Activated naive CD8-positive, alpha-beta T cell treated with anti-CD3 and anti-CD28 coated beads, Interleukin-2, amount 50 U/mL, for 16 hours (primary cell): ENCODE data around the gene COMMD4.
"Not testable (repeated sequence)": the region's sequence is repeated elsewhere in the genome, so short reads cannot be mapped to it uniquely, and the experiment has no call there.

Experiments used
- DNase-seq: peaks from one replicate; pipeline ENCODE4 v3.0.0-alpha.2; 2020; ENCODE audit warnings: low read depth, low spot score

COMMD4 gene

DNA sequence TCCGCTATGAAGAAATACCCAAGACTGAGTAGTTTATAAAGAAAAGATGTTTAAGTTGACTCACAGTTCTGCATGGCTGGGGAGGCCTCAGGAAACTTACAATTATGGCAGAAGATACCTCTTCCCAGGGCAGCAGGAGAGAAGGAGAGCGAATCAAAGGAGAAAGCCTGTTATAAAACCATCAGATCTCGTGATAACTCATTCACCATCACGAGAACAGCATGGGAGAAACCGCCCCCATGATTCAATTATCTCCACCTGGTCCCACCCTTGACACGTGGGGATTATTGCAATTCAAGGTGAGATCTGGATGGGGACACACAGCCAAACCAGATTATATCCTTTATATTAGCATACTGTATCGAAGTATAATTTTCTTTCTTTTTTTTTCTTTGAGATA, 3.8 kb upstream of the COMMD4 start:
- DNase-seq, result not testable (repeated sequence)

DNA sequence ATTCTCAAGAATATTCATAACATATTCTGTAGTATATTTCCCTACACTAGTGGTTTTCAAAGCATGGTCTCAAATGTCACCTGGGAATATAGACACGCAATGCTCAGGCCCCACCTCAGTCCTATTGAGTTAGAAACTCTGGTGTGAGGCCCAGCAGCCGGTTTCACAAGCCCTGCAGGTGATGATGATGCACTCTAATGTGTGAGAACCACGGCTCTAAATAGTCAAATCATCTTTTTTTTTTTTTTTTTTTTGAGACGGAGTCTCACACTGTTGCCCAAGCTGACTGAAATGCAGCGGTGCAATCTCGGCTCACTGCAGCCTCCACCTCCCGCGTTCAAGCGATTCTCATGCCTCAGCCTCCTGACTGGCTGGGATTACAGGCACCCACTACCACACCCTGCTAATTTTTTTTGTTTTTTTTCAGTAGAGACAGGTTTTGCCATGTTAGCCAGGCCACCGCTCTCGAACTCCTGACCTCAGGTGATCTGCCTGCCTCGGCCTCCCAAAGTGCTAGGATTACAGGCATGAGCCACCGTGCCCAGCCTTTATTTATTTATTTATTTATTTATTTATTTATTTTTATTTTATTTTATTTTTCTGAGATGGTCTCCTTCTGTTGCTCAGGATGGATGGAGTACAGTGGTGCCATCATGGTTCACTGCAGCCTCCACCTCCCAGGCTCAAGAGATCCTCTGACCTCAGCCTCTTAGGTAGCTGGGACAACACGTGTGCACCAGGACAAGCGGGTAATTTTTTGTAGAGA, 2.0 kb upstream of the COMMD4 start:
- not testable (repeated sequence) for DNase-seq

DNA sequence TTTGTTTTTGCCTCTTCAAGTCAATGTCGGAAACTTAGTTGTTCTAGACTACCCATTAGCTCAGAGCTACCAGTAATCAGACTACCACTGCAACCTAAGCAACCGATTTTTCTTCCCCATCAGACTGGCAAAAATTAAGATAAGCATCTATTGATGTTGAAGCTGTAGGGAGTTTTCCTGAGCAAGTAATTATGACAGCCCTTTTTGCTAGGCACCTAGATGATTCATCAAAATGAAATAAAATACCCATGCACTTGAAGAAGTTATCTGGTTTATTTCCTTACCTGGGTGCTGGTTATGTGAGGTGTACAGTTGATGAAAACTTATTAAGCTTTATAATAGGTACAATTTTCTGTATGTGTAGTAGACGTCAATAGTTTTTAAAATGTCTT, 554 bp upstream of the COMMD4 start:
- no peak for DNase-seq

DNA sequence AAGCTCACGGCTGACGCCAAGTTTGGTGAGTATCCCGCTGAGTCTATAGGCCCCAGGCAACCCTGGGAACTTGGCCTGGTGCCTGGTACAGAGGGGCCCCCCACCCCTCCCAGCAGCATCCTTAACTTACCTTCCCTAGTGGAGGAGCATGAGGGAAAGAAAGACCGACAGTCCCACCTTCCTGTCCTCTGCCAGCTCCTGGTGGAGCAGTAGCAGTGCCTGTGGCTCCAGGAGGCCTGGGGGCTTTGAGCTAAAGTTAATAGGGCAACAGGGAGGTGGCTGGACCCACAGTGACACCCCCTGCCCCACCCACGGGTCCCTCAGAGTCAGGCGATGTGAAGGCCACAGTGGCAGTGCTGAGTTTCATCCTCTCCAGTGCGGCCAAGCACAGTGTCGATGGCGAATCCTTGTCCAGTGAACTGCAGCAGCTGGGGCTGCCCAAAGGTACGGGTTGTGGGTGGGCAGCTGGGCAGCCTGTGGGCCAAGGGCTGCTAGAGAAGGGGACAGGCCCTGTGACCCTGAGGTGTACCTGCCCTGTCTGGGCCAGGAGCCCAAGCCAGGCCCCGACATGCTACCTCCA, 2.9 kb downstream of the COMMD4 start:
- no peak for DNase-seq

DNA sequence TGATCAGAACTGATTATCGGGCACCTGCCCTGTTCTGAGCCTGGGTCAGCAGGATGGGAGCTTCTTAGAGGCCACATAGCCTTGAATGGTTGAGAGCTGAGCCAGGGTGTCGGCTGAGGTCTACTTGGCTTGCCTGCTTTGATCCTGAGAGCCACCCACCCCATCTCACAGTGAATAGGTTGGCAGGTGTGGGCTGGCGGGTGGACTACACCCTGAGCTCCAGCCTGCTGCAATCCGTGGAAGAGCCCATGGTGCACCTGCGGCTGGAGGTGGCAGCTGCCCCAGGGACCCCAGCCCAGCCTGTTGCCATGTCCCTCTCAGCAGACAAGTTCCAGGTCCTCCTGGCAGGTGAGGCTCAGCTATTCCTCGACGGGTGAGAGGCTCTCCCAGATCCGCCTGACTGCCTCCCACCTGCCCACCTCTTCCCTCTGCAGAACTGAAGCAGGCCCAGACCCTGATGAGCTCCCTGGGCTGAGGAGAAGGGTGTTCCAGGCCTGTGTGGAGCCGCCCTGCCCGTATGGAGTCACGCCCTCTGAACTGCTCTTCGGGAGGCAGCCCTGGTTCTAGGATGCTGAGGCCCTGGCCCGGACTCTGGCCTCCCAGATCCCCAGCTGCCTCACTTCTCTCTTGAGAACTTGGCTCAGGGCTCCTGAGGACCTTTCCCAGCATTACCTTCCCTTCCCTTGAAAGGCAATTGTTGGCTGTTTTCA, 3.8 kb downstream of the COMMD4 start:
- DNase-seq, result no peak

DNA sequence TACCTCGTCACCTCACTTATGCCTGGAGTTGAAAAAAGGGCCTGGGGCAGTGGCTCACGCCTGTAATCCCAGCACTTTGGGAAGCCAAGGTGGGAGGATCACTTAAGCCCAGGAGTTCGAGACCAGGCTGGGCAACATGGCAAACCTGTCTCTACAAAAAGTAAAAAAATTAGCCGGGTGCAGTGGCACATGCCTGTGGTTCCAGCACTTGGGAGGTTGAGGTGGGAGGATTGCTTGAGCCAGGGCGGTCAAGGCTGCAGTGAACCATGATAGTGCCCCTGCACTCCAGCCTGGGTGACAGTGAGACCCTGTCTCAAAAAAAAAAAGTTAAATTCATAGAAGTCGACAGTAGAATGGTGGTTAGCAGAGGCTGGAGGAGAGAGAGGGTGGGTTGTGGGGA, 6.4 kb downstream of the COMMD4 start:
- DNase-seq, result no peak

DNA sequence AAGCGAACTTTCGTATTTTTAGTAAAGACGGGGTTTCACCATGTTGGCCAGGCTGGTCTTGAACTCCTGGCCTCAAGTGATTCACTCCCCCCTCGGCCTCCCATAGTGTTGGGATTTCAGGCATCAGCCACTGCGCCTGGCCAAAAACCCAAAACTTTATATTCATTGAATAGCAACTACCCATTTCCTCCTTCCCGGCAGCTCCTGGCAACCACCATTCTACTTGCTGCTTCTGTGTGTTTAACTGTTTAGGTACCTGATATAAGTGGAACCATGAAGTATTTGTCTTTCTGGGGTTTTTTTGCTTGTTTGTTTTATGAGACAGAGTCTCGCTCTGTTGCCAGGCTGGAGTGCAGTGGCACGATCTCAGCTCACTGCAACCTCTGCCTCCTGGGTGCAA, 8.1 kb downstream of the COMMD4 start:
- not testable (repeated sequence) for DNase-seq

DNA sequence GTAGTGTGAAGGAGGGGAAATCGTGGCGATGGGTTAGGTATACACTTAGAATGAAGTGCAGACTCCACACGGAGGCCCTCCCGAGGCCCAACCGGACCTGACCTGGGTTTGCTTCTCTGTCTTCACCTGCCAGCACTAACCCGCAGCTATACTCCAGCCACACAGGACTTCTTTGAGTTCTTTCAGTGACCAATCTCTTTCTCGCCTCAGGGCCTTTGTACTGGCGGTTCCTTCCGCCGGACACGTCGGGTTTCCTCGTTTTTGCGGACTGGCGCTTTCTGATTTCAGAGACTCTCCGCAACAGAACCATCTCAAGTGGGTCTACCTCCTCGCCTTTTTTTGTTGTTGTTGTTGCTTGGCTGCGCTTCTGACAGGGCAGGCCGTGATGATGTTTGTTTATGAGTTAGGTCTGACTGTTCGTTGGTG, 10.9 kb downstream of the COMMD4 start, which contains the start of gene NEIL1:
TSS of gene NEIL1 (plus strand) at position 244 of the 426 bp plus-strand sequence. CDS start 1,867 bp downstream, outside the sequence.
- DNase-seq, result no peak

DNA sequence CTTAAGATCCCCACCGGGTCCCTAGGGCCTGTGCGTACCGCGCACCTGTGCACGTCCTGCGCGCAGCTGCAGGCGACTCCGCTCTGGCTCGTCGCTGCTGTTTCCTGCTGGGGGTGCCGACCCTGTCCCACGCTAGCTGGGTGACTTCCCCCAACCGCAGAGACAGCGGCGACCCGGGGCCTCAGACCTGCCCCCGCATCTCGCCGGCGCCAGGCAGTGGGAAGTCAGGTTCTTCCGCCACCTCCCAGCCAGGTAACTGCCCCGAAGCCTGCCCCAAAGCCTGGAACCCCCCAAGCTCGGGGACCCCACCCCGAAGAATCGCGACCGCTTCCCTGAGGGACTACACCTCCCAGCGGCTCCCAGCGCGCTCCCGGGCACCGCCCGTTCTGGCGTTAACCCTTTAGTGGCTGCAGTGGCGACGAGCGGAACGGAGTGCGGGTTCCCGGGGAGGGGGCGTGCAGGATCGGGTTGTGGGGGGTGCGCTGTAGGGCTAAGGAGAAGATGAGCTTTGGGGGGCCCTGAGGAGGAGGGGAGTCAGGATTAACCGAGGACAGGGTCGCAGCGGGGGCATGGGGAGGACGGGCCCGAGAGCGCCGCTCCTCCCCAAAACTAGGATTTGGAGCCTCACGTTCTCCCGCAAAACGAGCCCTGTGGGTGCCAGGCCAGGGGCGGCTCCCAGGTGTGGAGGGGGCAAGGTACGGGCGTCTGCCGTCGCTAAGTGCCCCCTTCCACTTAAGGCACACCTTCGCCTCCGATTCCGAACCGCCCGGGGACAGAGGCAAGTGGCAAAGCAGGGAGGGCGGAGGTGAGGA, 11.6 kb downstream of the COMMD4 start:
- no peak for DNase-seq

DNA sequence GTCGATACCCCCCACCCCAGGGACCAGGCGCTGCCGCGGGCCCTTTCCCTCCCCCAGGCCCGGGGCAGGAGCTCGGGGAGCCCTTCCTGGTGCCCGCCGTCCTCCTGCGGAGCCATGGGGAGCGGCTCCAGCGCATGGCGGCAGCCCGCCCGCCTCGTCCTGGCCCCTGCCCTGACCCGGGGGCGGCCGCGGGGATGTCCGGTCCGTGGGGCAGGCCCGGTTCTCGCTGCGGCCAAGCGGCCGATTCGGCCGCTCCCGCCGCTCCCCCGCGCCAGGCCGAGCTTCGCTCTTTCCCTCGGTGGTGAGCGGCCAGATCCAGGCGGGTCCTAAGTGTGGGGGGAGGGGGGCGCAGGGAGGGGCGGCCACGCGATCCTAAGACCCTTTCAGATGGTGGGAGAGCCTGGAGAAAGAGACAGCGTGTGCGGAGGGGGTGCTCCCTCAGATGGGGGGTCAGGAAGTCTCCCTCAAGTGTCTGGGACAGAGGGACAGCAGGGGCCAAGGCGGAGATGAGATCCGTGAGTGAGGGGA, 12.2 kb downstream of the COMMD4 start:
- DNase-seq, result no peak

DNA sequence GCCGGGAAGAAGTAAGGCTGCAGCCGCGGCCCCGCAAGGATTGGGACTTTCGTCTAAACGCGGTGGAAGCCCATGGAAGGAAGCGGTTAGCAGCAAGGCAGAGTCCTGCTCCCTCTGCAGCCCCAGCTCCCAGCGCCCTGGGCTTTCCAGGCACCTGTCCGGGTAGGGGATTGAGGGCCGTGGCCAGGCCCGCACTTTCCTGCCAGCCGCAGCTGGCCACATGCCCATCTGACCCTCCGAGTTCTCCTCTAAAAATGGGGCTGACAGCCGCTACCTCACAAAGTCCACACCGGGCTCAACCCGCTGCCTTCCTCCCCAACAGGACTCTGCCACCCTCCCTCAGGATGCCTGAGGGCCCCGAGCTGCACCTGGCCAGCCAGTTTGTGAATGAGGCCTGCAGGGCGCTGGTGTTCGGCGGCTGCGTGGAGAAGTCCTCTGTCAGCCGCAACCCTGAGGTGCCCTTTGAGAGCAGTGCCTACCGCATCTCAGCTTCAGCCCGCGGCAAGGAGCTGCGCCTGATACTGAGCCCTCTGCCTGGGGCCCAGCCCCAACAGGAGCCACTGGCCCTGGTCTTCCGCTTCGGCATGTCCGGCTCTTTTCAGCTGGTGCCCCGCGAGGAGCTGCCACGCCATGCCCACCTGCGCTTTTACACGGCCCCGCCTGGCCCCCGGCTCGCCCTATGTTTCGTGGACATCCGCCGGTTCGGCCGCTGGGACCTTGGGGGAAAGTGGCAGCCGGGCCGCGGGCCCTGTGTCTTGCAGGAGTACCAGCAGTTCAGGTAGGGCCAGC, 12.9 kb downstream of the COMMD4 start:
- DNase-seq, result no peak

DNA sequence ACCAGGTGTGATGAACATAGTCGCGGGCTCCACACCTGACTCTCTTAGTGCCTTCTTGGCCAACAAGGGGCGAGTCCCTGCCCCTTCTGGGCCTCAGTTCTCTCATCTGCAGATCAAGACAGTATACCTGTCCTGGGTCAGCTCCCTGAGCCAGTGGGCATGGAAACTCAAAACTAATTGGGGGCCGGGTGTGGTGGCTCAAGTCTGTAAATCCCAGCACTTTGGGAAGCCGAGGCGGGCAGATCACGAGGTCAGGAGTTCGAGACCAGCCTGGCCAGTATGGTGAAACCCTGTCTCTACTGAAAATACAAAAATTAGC, 13.4 kb downstream of the COMMD4 start:
- not testable (repeated sequence) for DNase-seq

DNA sequence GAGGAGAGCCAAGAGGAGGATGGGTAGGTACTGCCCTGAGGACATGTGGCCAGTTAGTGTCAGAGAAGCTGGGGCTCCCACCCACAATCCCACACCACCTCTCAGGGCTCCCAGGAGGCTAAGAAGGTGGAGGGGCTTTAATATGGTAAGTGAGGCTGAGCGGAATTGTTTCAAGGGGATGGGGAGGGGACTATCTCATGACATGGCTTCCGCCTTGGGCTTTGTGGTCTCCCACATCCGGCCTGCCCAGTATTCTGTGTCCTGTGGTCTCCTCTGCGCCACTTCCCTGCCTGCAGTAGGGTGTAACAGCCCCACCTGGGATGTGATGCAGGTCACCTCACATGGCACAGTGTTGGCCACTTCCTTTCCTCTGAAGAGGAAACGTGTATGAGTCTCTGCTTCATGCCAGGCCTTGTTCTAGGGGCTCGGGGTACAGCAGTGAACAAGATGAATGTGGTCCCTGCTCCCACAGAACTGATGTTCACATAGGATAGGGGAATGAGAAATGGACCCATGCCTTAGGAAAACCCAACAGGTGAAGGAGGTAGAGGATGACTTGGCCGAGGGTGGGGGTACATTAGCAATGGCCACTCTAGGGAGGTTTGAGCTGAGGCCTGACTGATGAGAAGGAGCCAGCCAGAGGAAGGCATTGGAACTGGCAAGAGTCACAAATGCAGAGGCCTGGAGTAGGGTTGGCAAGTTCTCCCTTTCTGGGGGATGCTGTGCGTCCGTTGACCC, 14.2 kb downstream of the COMMD4 start:
- no peak for DNase-seq

DNA sequence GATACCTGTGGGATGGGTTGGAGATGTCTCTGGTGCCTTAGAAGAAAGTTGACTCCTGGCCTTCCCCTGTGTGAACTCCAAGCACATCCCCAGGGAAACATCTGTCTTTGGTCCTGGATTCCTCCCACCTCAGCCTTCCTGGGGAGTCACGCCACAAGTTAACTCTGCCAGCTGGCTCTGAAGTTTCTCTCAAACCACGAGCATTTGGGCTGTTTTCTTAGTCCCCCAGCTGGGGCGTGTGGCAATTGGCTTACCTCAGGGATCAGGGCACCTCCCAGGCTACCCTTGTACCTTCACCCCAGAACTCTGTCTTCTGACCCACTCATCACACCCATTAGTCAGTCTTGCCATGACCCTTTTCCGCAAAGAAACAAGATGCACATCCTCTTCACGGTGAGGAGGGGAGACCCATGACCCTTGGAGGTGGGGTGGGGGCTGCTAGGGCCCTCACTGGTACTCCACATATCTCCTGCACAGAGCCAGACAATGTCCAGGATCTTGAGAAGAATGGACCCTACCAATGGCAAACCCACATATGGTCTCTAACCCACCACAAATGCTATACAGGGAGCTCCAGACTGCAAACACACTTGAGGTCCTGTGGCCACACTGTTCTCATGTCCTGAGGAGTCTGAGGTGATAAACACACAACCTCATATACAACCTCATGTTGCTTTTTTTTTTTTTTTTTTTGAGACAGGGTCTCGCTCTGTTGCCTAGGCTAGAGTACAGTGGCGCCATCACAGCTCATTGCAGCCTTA, 14.9 kb downstream of the COMMD4 start:
- no peak for DNase-seq

DNA sequence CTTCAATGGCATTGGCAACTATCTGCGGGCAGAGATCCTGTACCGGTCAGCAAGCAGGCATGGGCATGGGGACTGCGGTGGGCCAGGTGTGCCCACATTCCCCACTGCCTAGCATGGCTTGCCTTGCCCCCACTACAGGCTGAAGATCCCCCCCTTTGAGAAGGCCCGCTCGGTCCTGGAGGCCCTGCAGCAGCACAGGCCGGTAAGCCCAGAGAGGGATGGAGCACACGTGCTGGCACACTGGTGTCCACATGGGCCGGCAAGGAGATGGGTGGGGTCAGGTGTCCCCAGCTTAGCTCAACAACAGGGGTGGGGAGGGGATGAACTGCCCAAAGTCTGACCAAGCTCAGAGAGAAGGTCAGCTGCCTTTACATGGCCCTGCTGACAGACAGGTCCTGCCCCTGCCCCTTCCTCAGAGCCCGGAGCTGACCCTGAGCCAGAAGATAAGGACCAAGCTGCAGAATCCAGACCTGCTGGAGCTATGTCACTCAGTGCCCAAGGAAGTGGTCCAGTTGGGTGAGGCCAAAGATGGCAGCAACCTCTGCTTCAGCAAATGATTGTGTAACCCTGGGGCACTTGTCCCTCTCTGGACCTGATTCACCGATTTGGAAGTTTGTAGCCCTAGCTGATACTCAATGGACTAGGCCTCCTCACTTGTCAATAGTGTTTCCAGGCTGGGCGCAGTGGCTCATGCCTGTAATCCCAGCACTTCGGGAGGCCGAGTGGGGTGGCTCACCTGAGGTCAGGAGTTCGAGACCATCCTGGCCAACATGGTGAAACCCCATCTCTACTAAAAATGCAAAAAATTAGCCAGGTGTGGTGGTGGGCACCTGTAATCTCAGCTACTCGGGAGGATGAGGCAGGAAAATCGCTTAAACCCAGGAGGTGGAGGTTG, 16.6 kb downstream of the COMMD4 start:
- no peak for DNase-seq

DNA sequence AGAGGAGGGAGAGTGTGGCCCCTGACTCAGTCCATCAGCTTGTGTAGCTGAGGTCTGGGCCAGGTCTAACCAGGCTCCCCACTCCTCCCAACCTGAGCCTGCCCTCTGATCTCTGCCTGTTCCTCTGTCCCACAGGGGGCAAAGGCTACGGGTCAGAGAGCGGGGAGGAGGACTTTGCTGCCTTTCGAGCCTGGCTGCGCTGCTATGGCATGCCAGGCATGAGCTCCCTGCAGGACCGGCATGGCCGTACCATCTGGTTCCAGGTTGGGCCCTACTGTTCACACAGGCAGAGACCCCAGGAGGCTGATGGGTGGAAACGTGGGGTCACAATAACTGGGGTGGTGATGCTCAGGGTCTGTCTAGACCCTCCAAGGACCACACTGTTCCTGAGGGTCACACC, 17.7 kb downstream of the COMMD4 start:
- DNase-seq, result no peak

DNA sequence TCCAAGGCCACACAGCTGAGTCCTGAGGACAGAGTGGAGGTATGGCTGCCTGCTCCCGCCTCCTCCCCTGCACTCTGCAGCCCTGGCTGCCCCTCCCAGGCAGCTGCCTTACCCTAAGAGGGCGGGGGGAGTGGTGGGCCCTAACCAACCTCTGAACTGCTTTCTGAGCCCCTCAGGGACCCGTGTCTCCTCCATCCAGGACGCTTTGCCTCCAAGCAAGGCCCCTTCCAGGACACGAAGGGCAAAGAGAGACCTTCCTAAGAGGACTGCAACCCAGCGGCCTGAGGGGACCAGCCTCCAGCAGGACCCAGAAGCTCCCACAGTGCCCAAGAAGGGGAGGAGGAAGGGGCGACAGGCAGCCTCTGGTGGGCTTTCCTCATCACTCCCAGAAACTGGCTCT, 18.6 kb downstream of the COMMD4 start:
- no peak for DNase-seq

DNA sequence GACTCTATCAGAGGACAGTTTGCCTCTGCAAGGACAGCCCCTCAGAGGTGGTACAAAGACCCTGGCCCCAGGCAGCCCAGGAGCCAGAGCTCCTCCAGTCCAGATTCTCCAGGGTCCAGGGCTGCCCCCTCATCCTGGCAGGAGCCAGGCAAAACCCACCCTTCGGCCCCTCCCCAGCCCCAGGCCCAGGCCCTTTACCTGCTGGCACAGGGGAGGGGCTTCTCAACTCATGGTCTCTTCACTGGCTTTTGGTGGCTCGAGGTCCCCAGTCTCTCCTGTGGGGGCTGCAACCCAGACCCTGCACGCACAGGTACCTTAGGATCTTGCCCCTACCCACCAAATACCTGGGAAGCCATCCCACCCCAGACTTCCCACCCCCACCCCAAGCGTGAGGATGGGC, 19.5 kb downstream of the COMMD4 start:
- DNase-seq, result no peak

DNA sequence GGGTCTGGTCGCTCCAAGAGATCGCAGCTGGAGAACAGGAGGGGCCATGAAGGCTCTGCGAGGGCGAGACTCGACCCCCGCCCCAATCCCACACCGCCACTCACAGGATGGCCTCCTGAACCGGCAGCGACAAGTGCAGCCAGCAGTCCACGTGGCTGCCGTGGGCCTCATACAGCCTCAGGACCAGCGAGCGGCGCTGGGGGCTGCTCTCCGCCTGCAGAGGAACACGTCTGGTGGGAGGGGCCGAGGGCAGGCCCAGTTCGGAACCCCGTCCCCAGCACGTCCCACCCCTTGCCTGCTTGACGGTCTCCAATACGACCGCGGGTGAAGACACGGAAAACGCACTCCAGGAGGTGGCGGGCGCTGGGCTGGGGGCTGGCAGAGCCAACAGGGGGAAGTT, 20.1 kb downstream of the COMMD4 start:
- no peak for DNase-seq
